GM23338 (cell line): ENCODE measurements around the gene ATOSA.

Experiments
- CTCF ChIP-seq, 2 experiments: fragments of 200-600 bp in 1 of 2; sonication (generic) in 1 of 2; conservative IDR thresholded peaks; 2 replicates each; pipeline versions ENCODE4 v1.5.1 to v1.6.1; 2016 to 2017; ENCODE audit warnings: antibody characterized with exemption in 2 of 2, low read depth in 2 of 2, mild to moderate bottlenecking in 2 of 2, moderate library complexity in 1 of 2
- ETS1 ChIP-seq: IDR thresholded peaks from 2 replicates; pipeline ENCODE4 v1.6.1; 2016; ENCODE audit warnings: antibody characterized with exemption
- EZH2 ChIP-seq: fragments of 200-600 bp; sonication (generic); IDR thresholded peaks from one replicate; pipeline ENCODE4 v1.8.0; 2017; ENCODE audit warnings: antibody characterized with exemption, mild to moderate bottlenecking, low read depth; ENCODE audit not compliant: unreplicated experiment
- EZH2phosphoT487 ChIP-seq: fragments of 200-600 bp; sonication (generic); IDR thresholded peaks from one replicate; pipeline ENCODE4 v1.8.1; 2018; ENCODE audit warnings: antibody characterized with exemption; ENCODE audit not compliant: unreplicated experiment
- JUNB ChIP-seq: IDR thresholded peaks from one replicate; pipeline ENCODE4 v1.6.1; 2016; ENCODE audit warnings: antibody characterized with exemption; ENCODE audit not compliant: unreplicated experiment
- POLR2AphosphoS5 ChIP-seq: IDR thresholded peaks from 2 replicates; pipeline ENCODE4 v1.6.1; 2016; ENCODE audit warnings: antibody characterized with exemption, low read depth
- REST ChIP-seq: IDR thresholded peaks from one replicate; pipeline ENCODE4 v1.6.1; 2018; ENCODE audit warnings: antibody characterized with exemption; ENCODE audit not compliant: unreplicated experiment

- no peak for TF ChIP-seq JUNB
- no peak for TF ChIP-seq CTCF (conservative IDR thresholded peaks at IDR 0.05; ENCODE audit: low read depth in 2 of 2)
- TF ChIP-seq EZH2, result no peak
- no peak for TF ChIP-seq ETS1
- no peak for TF ChIP-seq REST
- no peak for TF ChIP-seq EZH2phosphoT487
- TF ChIP-seq POLR2AphosphoS5, result no peak
These were observed 36.2 kb upstream of the ATOSA start for GRCh38 chr15:52715411-52715810.
